ENCODE measurements around the gene C2orf76. TPM values are rescaled to one million over a fixed set of nuclear protein-coding genes. Genes with fewer than 3 reads are reported as not detected.

The C2orf76 gene
- total RNA-seq, 6 experiments from 2014 or later = 6.6 to 10.5 (median 8.9) TPM

DNA sequence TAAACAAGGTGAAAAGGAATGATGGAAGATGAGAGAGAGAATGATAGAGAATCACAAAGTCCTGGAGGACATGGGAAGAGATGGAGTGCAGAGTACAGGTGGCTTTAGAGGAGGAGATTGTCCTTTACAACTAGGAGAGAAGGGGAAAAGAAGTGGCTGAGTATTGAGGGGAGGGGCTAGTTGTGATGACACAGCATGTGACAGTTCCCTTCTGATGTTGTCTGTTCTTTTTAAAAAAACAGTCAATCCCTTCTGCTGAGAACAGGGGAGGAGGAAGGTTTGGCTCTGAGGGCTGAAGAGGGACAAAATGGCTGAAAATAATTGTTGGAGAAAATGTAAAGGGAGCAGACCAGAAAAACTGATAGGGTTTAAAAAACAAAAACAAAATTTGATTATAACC lies 99.0 kb downstream of the C2orf76 start:
- TF ChIP-seq CTCF (IDR thresholded peaks at IDR 0.05) = no peak
- no peaks in the 10 kb centered on the region for H3K4me1 Mint-ChIP-seq (ENCODE audit: low read depth)
- H3K36me3 Mint-ChIP-seq (ENCODE audit: low read depth) = no peaks in the 10 kb centered on the region
- H3K9me3 Mint-ChIP-seq = no peaks in the 10 kb centered on the region
- peaks cover 5% of the 10 kb centered on the region; the same call in 1 of the 2 replicates for H3K27me3 Mint-ChIP-seq (ENCODE audit: insufficient read depth)
- H3K4me3 Mint-ChIP-seq = no peak overlapping the region
- DNase-seq = no peak
- H3K27ac Mint-ChIP-seq = no peak overlapping the region

DNA sequence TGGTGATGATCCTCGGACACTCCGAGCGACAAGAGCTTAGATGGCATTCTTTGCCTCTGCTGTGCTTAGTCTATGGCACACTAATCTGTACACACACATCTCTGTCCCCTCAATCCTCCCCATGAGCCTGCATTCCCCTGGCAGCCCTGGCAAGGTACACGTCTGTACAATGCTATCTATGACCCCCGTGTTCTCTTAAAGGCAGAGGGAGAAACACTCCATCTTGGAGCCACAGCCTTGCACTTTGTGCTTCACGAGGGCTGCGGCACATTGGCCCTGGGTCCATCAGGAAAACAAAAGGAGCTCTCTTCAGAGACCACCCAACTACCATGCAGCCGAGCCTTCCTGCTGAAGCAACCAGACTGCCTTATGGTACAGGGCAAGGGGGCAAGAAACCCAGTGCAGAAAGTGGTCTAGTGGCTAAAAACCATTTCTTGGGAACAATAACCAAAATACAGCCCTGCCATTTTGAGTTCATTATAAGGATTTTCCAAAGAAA lies 100.5 kb downstream of the C2orf76 start:
- no peak for TF ChIP-seq CTCF (IDR thresholded peaks at IDR 0.05)
- Mint-ChIP-seq H3K9me3 (no peaks in the 10 kb centered on the region), H3K4me1 (ENCODE audit: low read depth) (peaks cover 5% of the 10 kb centered on the region; the same call in 1 of the 2 replicates), H3K27me3 (ENCODE audit: insufficient read depth) (peaks cover 5% of the 10 kb centered on the region; the same call in 1 of the 2 replicates), H3K4me3 (no peak overlapping the region), H3K27ac (no peak overlapping the region), H3K36me3 (ENCODE audit: low read depth) (no peaks in the 10 kb centered on the region)
- no peak for DNase-seq

- H3K4me1 Mint-ChIP-seq (ENCODE audit: low read depth) = peaks cover 10% of the 10 kb centered on the region
- no peaks in the 10 kb centered on the region for H3K9me3 Mint-ChIP-seq
- H3K27me3 Mint-ChIP-seq (ENCODE audit: insufficient read depth) = peaks cover 5% of the 10 kb centered on the region; the same call in 1 of the 2 replicates
- H3K4me3 Mint-ChIP-seq = no peak overlapping the region
- H3K36me3 Mint-ChIP-seq (ENCODE audit: low read depth) = no peaks in the 10 kb centered on the region
- DNase-seq = no peak
- no peak for TF ChIP-seq CTCF (IDR thresholded peaks at IDR 0.05)
- H3K27ac Mint-ChIP-seq = no peak overlapping the region
These were observed 101.0 kb downstream of the C2orf76 start for GRCh38 chr2:119265693-119266066.

DNA sequence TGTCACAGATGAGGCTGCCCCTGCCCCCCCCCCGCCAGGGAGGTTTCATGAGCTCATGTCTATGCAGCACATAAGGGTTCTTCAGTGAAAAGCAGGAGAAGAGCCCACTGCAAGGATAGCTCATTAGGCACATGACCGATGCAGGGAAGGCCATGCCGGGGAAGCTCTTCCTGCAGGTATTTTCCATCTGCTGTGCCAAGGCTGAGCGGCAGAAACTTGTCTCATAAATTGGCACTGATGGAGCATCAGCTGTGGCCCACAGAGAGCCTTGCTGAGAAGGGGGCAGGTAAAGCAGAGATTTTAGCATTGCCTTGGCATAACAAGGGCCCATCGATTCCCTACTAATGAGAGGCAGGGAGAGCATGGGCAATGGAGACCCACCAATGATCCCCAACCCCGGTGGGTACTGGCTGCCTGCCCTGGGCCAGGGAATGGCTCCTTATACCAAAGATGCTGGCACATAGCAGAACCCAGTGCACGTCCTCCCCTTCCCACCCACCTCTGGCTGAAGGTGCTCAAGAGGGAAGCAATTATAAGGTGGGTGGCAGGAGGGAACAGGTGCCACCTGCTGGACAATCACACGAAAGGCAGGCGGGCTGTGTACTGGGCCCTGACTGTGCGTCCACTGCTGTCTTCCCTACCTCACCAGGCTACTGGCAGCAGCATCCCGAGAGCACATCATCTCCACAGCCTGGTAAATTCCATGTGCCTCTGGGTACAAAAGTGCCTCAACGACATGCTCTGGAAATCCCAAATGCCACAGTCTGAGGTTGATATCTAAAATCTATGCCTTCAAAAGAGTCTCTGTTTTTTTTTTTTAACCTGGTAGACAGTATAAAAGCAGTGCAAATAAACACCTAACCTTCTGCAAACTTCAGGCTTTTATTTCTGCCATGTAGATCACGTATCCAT lies 101.6 kb downstream of the C2orf76 start:
- H3K4me3 Mint-ChIP-seq = no peak overlapping the region
- peak; percentile 42 for DNase-seq

GRCh38 chr2:119263656-119264055 lies 103.0 kb downstream of the C2orf76 start:
- H3K27ac Mint-ChIP-seq = no peak overlapping the region
- peaks cover 21% of the 10 kb centered on the region for H3K4me1 Mint-ChIP-seq (ENCODE audit: low read depth)
- no peak for TF ChIP-seq CTCF (IDR thresholded peaks at IDR 0.05)
- no peak overlapping the region for H3K4me3 Mint-ChIP-seq
- peaks cover 1% of the 10 kb centered on the region; the same call in 1 of the 2 replicates for H3K27me3 Mint-ChIP-seq (ENCODE audit: insufficient read depth)
- DNase-seq = no peak
- H3K9me3 Mint-ChIP-seq = no peaks in the 10 kb centered on the region
- H3K36me3 Mint-ChIP-seq (ENCODE audit: low read depth) = no peaks in the 10 kb centered on the region

More for the DNA sequence above, 101.6 kb downstream of the C2orf76 start:
- no peaks in the 10 kb centered on the region for H3K9me3 Mint-ChIP-seq
- H3K36me3 Mint-ChIP-seq (ENCODE audit: low read depth) = no peaks in the 10 kb centered on the region
- H3K4me1 Mint-ChIP-seq (ENCODE audit: low read depth) = peaks cover 15% of the 10 kb centered on the region
- peak; percentile 93 for TF ChIP-seq CTCF (IDR thresholded peaks at IDR 0.05)
- peaks cover 5% of the 10 kb centered on the region; the same call in 1 of the 2 replicates for H3K27me3 Mint-ChIP-seq (ENCODE audit: insufficient read depth)
- no peak overlapping the region for H3K27ac Mint-ChIP-seq
